WI38 (cell line): ENCODE data around the gene ZNF583.
A peak's percentile ranks its signal among the peaks of the same experiment; 100 is the strongest.

Source experiments
- H3K4me3 ChIP-seq: 2 replicates; pipeline ENCODE4 v1.5.1; 2011; ENCODE audit warnings: low read depth, mild to moderate bottlenecking, control low read depth, low read length
- CTCF ChIP-seq: IDR thresholded peaks from 2 replicates; pipeline ENCODE4 v1.5.1; 2012; ENCODE audit warnings: low read depth, mild to moderate bottlenecking, control low read depth, low read length

The ZNF583 gene

GRCh38 chr19:56372281-56372680 lies 31.9 kb upstream of the ZNF583 start:
- no peak overlapping the region for H3K4me3 ChIP-seq
- TF ChIP-seq CTCF, result no peak

- TF ChIP-seq CTCF, result no peak
- H3K4me3 ChIP-seq, result no peak overlapping the region
Observed at GRCh38 chr19:56377105-56377924, 26.8 kb upstream of the ZNF583 start.

- TF ChIP-seq CTCF, result no peak
- H3K4me3 ChIP-seq, result no peak overlapping the region
Observed at GRCh38 chr19:56383826-56384605, 20.1 kb upstream of the ZNF583 start.

- peak within 1 kb of the TSS; percentile 82 for H3K4me3 ChIP-seq
- TF ChIP-seq CTCF, result peak; percentile 81
Observed at GRCh38 chr19:56393119-56394012, 10.8 kb upstream of the ZNF583 start, which contains the start of gene ZNF582. ZNF582 (minus strand) TSS chr19:56393534; CDS start chr19:56391752, 1,782 bp downstream.

- H3K4me3 ChIP-seq, result no peak overlapping the region
- no peak for TF ChIP-seq CTCF
Observed at GRCh38 chr19:56398809-56399208, 5.3 kb upstream of the ZNF583 start.

GRCh38 chr19:56400485-56400884 lies 3.6 kb upstream of the ZNF583 start:
- no peak overlapping the region for H3K4me3 ChIP-seq
- no peak for TF ChIP-seq CTCF
